Endodermal cell (in vitro differentiated cells): Measurements from ENCODE around the gene GSTP1. TPM values are rescaled to one million over a fixed set of nuclear protein-coding genes. Genes with fewer than 3 reads are reported as not detected.
"Not testable (repeated sequence)": the region's sequence is repeated elsewhere in the genome, so short reads cannot be mapped to it uniquely, and the experiment has no call there.

Experiments
- DNase-seq: peaks from one replicate; pipeline ENCODE4 v3.0.0-alpha.2; 2017
- H3K27ac ChIP-seq: 2 replicates; pipeline ENCODE4 v1.5.1; 2013; ENCODE audit warnings: mild to moderate bottlenecking, low read depth, low read length, moderate library complexity
- H3K27me3 ChIP-seq: 2 replicates; pipeline ENCODE4 v1.6.1; 2013; ENCODE audit warnings: mild to moderate bottlenecking, low read length, moderate library complexity; ENCODE audit not compliant: insufficient read depth, control insufficient read depth, poor library complexity, severe bottlenecking
- H3K36me3 ChIP-seq: 2 replicates; pipeline ENCODE4 v1.7.0; 2013; ENCODE audit warnings: mild to moderate bottlenecking, low read length, moderate library complexity; ENCODE audit not compliant: control insufficient read depth, insufficient read depth
- H3K4me1 ChIP-seq: one replicate; pipeline ENCODE4 v1.7.0; 2013; ENCODE audit warnings: low read length; ENCODE audit not compliant: control insufficient read depth, insufficient read depth
- H3K4me3 ChIP-seq: 2 replicates; pipeline ENCODE4 v1.5.1; 2013; ENCODE audit warnings: mild to moderate bottlenecking, low read length, moderate library complexity
- H3K9ac ChIP-seq: 2 replicates; pipeline ENCODE4 v1.6.1; 2013; ENCODE audit warnings: mild to moderate bottlenecking, low read length, moderate library complexity; ENCODE audit not compliant: poor library complexity, severe bottlenecking; ENCODE audit errors: extremely low read depth
- H3K9me3 ChIP-seq: 2 replicates; pipeline ENCODE4 v1.6.1; 2013; ENCODE audit warnings: mild to moderate bottlenecking, low read length, moderate library complexity; ENCODE audit not compliant: control insufficient read depth
- H3K27ac Mint-ChIP-seq: 2 replicates; pipeline ENCODE4 v1.8.0; 2020; ENCODE audit warnings: mixed read lengths
- H3K27me3 Mint-ChIP-seq: 2 replicates; pipeline ENCODE4 v1.8.0; 2021; ENCODE audit warnings: mild to moderate bottlenecking, mixed read lengths; ENCODE audit not compliant: insufficient read depth
- H3K36me3 Mint-ChIP-seq: 2 replicates; pipeline ENCODE4 v1.8.0; 2020; ENCODE audit warnings: low read depth, mixed read lengths
- H3K4me1 Mint-ChIP-seq: 2 replicates; pipeline ENCODE4 v1.8.0; 2020; ENCODE audit warnings: mixed read lengths
- H3K4me3 Mint-ChIP-seq: 2 replicates; pipeline ENCODE4 v1.8.0; 2020; ENCODE audit warnings: mild to moderate bottlenecking, moderate library complexity, mixed read lengths
- H3K9me3 Mint-ChIP-seq: 2 replicates; pipeline ENCODE4 v1.8.0; 2020; ENCODE audit warnings: mild to moderate bottlenecking, mixed read lengths
- CTCF ChIP-seq: fragments of 200-600 bp; sonication (generic); conservative IDR thresholded peaks from 2 replicates; pipeline ENCODE4 v1.5.0; 2021; ENCODE audit warnings: antibody characterized with exemption, mild to moderate bottlenecking
- WGBS, 2 experiments: methylation state at CpG; one replicate each; pipeline versions ENCODE4 v1.1.5 to v1.1.7; 2013; ENCODE audit warnings: missing lambda C conversion rate in 2 of 2, mixed read lengths in 1 of 2; ENCODE audit not compliant: insufficient coverage in 1 of 2, insufficient read length in 1 of 2; 5-methylcytosine and 5-hydroxymethylcytosine counted together
- total RNA-seq, 2 donors: library from RNA; stranded (reverse); fragmentation: NEBNext Ultra II Directional in 1 of 2; extraction: Animal tissue kit (Norgen Biotek cat#: 25700) in 1 of 2; gene quantifications; 2 replicates in 1 of 2; 3 replicates in 1 of 2; pipeline ENCODE4 v1.2.1, GENCODE V29; 2021

Gene GSTP1
- total RNA-seq, 2 donors from 2014 or later = 1,359 to 1,473 TPM

- H3K9me3 ChIP-seq, H3K9ac ChIP-seq, H3K27me3 Mint-ChIP-seq, H3K27me3 ChIP-seq, H3K4me1 ChIP-seq, H3K36me3 ChIP-seq, H3K27ac ChIP-seq: not testable (repeated sequence)
- Mint-ChIP-seq H3K4me1 (peaks cover 24% of the 10 kb centered on the region), H3K4me3 (peak overlapping the region; percentile 83), H3K36me3 (peaks cover 19% of the 10 kb centered on the region), H3K27ac (peak overlapping the region; percentile 58), H3K9me3 (peaks cover 10% of the 10 kb centered on the region)
- peak overlapping the region; percentile 56 for H3K4me3 ChIP-seq
- DNase-seq = peak; percentile 54
- 40 to 77% methylated on average over 1 to 7 of the region's 7 CpGs for WGBS, 2 experiments
Measured at GRCh38 chr11:67622905-67623304, 39.3 kb downstream of the GSTP1 start.

GRCh38 chr11:67623795-67624194 is 40.2 kb downstream of the GSTP1 start:
- not testable (repeated sequence) for H3K4me3 Mint-ChIP-seq
- H3K4me1 Mint-ChIP-seq = peaks cover 22% of the 10 kb centered on the region

DNA sequence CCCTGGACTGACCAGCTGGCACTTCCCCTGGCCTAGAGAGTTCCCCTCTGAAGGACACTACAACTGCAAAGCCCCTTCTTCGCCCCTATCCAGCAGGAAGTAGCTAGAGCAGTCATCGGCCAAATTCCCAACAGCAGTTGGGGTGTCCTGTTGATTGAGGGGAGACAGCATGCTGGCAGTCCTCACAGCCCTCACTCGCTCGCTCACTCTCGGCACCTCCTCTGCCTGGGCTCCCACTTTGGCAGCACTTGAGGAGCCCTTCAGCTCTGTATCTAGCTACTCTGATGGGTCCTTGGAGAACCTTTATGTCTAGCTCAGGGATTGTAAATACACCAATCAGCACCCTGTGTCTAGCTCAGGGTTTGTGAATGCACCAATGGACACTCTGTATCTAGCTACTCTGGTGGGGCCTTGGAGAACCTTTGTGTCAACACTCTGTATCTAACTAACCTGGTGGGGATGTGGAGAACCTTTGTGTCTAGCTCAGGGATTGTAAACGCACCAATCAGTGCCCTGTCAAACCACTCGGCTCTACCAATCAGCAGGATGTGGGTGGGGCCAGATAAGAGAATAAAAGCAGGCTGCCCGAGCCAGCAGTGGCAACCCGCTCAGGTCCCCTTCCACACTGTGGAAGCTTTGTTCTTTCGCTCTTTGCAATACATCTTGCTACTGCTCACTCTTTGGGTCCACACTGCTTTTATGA is 42.7 kb downstream of the GSTP1 start:
- peak overlapping the region; percentile 77 for H3K27ac Mint-ChIP-seq
- H3K4me3 Mint-ChIP-seq = not testable (repeated sequence)

More at GRCh38 chr11:67623795-67624194, 40.2 kb downstream of the GSTP1 start:
- H3K27me3 ChIP-seq, H3K4me3 ChIP-seq, H3K9me3 ChIP-seq, H3K27me3 Mint-ChIP-seq, H3K4me1 ChIP-seq, H3K27ac Mint-ChIP-seq, H3K27ac ChIP-seq, H3K36me3 ChIP-seq, H3K9me3 Mint-ChIP-seq, H3K9ac ChIP-seq: not testable (repeated sequence)
- DNase-seq = peak; percentile 53
- peaks cover 19% of the 10 kb centered on the region for H3K36me3 Mint-ChIP-seq
- WGBS, 2 experiments = 95 to 100% methylated on average over 1 of the region's 1 CpG

GRCh38 chr11:67626970-67627369 is 43.4 kb downstream of the GSTP1 start:
- 86 to 92% methylated on average over 4 to 10 of the region's 10 CpGs for WGBS, 2 experiments
- no peaks in the 10 kb centered on the region for H3K36me3 ChIP-seq
- Mint-ChIP-seq H3K4me1 (peaks cover 17% of the 10 kb centered on the region), H3K27ac (peak overlapping the region; percentile 77), H3K4me3 (no peak overlapping the region), H3K27me3 (no peaks in the 10 kb centered on the region), H3K9me3 (no peaks in the 10 kb centered on the region), H3K36me3 (peaks cover 15% of the 10 kb centered on the region)
- H3K9ac ChIP-seq = peak overlapping the region; percentile 2
- DNase-seq = peak; percentile 84
- H3K4me3 ChIP-seq = no peak overlapping the region
- peak overlapping the region; percentile 1 for H3K27ac ChIP-seq
- peaks cover 8% of the 10 kb centered on the region for H3K4me1 ChIP-seq
- TF ChIP-seq CTCF = no peak
- no peaks in the 10 kb centered on the region for H3K27me3 ChIP-seq
- no peaks in the 10 kb centered on the region for H3K9me3 ChIP-seq

More for the DNA sequence above, 42.7 kb downstream of the GSTP1 start:
- H3K9me3 Mint-ChIP-seq, H3K27ac ChIP-seq, H3K27me3 Mint-ChIP-seq, H3K27me3 ChIP-seq, H3K9me3 ChIP-seq, H3K36me3 ChIP-seq, H3K4me3 ChIP-seq, H3K4me1 ChIP-seq, H3K9ac ChIP-seq: not testable (repeated sequence)
- DNase-seq = peak; percentile 85
- H3K36me3 Mint-ChIP-seq = peaks cover 15% of the 10 kb centered on the region
- 77% methylated on average over 10 of the region's 10 CpGs; no CpG with 5 or more reads in 1 of the 2 experiments for WGBS, 2 experiments
- peaks cover 22% of the 10 kb centered on the region for H3K4me1 Mint-ChIP-seq
